OCI-LY3 (cell line): ENCODE data around the gene DDTL.

Experiments used
- CTCF ChIP-seq: fragments of 200-600, 300-600 bp; sonication (generic); IDR thresholded peaks from 2 replicates; pipeline ENCODE4 v1.5.1; 2014; ENCODE audit warnings: antibody characterized with exemption, low read length, low read depth
- EZH2phosphoT487 ChIP-seq: fragments of 200-600 bp; shearing (Covaris generic); IDR thresholded peaks from 2 replicates; pipeline ENCODE4 v1.6.1; 2018; ENCODE audit warnings: antibody characterized with exemption, mixed run types, low read depth

- TF ChIP-seq CTCF, result no peak
- no peak for TF ChIP-seq EZH2phosphoT487
Measured at GRCh38 chr22:23922921-23923320, 43.8 kb upstream of the DDTL start.
